NCI-H2029 (cell line): ENCODE data around the gene ORM1.
A peak's percentile ranks its signal among the peaks of the same experiment; 100 is the strongest.

Source experiments
- DNase-seq: peaks from one replicate; lab custom pipeline; 2025; lab: John Stamatoyannopoulos, UW

Gene ORM1

DNA sequence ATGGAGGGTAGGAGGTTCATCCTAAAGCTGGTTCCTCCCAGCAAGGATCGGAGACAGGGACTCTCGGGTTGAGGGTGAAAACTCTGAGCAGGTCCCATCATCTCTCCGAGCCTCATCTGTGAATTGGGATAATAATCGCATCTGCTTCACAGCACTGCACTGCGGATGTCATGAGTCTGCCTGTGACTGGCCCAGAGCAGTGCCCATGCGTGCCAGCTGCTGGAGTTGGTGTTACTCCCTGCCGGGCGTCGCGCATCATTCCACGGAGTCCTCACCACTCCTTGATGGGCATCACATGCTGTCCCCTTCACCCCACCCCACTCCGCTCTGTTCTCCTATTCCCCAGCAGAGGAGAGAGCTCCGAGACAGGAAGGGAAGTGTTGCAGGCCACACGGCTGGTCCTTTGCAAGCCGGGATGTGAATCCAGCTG is 35.1 kb upstream of the ORM1 start:
- DNase-seq = no peak

DNA sequence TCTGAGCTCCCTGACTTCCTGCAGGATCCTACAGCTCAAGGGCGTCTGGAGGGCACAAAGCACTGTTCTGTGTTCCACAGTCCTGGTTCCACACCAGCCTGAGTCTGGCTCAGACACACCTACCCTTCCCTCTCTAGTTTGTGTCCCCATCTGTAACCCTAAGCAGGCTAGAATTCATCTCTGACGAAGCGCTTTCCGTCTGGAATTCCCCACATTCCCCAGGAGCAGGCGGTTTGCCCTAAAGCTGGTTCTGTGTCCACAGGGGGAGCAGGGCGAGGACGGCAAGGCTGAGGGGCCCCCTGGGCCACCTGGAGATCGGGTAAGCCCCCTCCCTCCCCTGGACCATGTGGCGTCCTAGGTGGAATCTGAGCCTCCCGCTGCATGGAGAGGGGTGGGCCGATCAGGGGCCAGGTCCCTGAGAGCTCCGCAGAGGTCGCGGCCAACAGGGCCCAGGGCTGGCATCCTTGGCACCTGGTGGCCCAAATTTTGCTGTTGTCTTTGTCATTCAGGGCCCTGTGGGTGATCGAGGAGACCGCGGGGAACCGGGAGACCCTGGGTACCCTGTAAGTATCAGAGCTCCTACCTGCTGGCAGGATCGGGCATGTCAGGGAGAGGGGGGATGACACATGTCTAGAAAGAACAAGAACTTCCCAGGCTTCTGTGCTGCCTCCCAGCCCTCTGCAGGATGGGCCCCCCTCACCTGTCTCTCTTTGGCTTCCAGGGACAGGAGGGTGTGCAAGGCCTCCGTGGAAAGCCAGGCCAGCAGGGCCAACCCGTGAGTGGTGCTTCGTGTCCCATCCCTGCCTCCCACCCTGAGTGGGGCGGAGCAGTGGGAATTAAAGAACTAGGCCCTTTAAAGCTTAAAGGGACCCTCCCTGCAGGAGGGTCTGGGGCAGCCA is 34.5 kb upstream of the ORM1 start:
- DNase-seq = no peak

DNA sequence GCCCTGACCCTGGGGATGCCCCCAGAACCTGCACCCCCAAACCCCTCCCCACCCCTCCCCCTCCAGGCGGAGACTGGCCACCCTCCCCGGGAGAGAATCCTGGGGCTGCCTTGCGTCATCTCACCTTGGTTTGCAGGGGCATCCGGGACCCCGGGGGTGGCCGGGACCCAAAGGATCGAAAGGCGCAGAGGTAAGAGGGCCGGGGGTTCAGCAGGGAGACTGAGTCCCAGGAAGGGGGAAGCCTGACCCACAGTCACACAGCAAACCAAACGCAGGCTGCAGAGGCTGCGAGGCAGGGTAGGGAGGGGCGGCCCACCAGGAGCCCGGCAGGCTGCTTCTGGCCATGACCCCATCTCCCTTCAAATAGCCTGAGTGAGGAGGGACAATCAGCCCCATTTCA is 33.8 kb upstream of the ORM1 start:
- no peak for DNase-seq

DNA sequence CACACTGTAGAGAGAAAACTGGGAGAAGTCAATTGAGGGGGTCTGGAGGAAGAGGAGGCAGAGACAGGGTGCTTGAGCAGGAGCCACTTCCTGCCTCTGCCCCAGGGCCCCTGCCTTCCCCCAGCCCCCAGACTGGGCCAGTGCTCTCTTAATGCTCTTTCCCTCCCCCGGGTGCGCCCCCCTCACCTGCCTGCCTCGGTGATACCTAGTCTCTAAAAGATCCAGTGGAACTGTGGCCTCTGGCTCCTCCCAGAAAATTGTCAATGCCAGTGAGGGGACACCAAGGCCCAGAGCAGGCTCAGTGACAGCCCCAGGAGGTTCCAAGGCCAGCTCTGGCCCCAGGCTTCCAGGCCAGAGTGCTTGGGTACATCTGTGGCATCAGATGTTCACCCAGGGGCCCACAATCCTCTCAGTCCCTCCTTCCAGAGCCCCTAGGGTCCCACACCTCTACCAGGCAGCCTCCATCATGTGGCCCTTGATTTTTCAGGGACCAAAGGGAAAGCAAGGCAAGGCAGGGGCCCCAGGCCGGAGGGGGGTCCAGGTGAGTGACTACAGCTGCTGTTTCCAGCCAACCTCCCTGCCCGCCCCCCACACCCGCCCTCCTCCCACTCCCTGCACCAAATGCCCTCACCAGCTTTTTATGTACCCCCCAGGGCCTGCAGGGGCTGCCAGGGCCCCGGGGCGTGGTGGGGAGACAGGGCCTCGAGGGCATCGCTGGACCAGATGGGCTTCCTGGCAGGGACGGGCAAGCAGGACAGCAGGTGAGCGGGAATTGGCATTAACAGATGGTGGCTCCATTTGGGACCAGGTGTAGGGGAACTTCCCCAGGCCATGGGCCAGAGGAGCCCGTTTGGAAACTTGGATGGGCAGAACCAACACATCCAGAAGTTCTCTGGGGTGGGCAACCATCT is 33.1 kb upstream of the ORM1 start:
- no peak for DNase-seq

DNA sequence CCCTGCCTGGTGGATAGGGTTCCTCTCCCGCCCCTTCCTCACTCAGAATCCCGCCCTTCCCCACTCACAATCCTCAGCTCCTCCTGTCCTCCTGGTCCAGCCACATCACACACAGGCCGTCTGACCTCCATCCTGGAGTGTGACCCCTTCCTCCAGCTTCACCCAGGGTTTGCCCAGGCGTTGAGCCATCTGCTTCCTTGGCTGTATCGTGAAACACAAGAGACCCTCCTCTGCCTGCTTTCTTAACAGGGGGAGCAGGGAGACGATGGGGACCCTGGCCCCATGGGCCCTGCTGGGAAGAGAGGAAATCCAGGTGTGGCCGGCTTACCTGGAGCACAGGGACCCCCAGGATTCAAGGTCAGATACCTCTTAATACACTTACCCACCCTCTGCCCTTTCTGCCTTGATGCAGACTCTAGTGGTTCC is 32.3 kb upstream of the ORM1 start:
- DNase-seq = no peak

DNA sequence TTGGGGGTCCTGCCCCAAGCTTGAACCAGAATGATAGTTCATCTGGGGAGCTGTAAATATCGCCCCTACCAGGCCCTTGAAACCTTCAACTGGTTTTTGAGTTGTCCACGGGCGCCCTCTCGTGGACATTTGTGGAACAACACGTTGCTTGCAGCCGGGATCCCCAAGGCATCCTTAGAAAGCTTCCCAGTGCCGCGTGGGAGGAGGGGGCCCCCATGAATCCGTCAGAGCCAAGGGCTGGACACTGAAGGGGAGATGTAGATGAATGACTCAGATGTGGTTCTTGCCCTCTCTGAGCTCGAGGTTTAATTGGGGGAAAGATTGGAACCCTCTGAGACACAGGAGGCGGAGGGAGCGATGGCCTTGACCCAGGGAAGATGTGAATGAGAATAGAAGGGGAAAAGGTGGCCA is 31.8 kb upstream of the ORM1 start:
- peak; percentile 38 for DNase-seq

DNA sequence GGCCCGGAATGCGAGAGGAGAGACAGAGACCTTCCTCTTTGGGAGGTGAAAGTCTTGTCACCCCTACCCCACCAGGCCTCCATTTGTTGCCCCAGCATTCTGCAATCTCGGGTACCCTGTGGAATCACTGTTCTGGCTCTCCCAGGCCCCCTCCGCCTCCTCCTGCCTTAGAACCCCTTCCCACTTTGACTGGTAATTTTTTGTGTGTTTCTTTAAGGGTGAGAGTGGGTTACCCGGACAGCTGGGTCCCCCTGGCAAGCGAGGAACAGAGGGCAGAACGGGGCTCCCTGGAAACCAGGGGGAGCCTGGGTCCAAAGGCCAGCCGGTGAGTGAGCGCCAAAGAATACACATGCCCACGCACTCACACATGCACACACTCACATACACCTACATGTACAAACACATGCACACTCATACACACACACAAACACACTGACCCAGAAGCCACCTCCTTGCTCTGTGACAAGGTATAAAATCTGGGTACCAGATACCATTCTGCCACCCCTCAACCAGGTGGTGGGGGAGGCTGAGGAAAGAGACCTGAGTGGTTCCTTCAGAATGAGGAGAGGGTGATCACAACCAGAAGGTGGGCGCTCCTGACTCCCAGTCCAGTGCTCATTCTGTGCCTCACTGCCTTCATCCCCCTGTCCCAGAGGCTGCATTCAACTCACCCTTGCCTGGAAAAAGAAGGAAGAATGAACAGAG is 30.9 kb upstream of the ORM1 start:
- no peak for DNase-seq

DNA sequence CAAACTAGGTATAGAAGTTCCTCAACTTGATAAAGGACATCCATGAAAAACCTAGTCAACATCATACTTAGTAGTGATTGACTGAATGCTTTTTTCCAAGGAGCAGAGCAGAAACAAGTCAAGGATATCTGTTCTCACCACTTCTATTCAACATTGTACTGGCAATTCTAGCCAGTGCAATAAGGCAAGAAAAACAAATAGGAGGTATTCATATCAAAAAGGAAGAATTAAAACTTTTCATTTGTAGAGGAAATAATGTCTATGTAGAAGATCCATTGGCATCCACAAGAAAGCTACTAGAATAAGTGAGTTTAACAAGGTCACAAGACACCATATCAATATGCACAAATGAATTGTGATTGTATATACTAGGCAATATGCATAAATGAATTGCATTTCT is 28.2 kb upstream of the ORM1 start:
- DNase-seq = no peak

DNA sequence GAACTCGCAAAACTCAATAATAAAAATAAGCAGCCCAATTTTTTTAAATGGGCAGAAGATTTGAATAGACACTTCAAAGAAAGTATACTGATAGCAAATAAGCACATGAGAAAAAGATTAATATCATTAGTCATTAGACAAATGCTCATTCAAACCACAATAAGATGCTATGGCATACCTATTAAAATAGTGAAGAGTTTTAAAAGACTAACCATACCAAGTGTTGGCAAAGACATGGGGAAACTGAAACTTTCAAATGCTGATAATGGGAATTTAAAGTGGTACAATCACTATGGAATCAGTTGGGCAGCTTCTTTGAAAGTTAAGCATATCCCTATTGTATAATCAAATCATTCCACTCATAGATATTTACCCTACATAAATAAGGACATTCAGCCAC is 26.6 kb upstream of the ORM1 start:
- no peak for DNase-seq

DNA sequence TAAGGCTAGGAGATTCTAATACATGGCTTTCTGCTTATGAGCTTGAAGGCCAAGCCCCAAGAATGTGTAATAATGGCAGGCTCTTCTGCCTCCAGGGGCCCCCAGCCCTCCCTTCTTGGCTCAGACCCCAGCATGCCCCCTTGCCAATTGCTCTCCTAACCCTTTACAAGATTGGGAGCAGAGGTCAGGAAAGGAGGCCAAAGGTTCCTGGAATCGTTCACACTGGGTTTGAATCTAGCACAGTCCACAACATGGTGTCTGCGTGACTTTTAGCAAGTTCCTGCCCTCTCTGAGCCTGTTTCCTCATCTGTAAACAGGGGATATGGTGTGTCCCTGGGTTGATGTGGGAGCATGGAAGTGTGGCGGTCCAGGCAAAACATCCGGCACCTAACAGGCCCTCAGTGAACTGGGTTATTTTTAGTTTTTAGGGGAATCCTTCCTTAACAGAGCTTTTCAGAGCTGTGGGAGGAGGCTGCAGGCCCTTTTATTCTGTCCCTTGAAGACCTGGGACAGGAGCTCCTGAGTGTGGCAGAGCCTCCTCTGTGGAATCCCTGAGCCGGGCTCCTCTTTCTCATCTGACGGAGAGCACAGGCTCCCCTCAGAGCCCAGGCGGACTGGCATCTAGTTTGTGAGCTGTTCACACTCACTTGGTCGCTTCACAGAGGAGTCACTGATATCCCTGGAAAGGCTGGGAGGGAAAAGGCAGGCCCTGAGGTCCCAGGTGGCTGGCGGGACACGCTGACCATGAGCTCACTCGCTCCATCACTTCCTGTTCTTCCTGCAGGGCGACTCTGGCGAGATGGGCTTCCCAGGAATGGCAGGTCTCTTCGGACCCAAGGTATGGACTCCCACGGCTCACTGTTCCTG is 23.4 kb upstream of the ORM1 start:
- no peak for DNase-seq

DNA sequence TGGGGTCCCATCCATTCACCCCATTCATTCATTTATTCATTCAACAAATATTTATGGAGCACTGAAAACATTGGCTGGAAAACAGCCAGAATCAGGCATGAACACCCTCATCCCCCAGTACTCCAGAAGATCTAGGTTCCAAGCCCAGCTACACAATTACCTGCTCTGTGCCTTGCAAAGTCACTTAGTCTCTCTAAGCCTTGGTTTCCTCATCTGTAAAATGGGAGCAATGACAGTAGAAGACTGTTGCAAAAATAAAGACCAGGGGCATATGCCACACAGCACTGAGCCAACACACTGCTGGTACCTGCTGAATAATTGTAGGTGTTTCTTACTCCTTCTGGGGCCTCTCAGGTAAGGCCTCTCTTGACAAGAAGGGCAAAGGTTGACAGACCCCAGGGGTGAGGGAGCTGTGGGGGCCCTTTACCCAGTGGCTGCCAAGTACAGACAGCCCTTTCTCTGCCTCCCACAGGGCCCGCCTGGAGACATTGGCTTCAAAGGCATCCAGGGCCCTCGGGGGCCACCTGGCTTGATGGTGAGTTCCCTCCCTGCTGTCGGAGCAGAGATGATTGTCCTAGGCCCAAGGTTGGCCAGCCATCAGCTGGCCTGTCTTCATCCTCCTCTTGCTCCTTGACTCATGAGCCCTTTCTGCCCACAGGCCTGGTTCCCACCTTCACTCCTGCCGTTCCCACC is 22.6 kb upstream of the ORM1 start:
- DNase-seq = no peak

DNA sequence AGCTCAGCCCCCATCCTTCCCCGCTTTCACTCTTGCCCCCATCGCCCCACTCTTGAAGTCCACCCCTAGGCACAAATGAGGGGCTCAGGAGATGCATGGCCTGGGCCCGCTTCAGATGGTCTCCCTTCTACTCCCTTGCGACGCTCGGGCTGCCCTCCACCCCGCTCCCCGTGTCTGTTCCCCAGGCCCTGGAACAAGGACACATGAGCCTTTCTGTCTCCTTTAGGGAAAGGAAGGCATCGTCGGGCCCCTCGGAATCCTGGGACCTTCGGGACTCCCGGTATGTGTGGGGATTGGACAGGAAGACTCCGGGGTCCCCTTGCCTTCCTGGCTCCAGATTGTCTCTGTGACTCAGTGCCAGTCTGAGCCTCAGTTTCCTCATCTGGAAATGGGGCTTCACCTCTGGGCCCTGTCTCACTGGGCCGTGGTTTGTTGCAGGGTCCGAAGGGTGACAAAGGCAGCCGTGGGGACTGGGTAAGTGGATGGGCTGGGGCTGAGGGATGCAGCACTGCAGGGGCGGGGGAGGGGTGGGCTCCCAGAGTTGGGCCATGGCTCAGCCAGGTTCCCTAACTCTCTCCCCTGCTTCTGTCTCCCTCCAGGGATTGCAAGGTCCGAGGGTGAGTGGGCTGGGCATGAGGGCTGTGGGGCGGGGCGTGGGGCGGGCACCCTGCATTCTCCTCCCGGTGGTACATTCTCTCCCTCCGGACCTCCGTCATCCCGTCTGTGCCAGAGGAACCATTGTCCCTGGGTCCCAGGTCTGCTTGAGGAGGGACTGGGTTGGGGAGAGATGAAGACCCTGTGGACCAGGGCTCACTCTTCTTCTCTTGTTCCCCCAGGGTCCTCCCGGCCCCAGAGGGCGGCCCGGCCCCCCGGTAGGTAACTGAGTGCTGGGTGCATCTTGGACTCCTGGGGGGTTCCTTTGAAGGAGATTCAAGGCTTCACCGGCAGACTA is 21.8 kb upstream of the ORM1 start:
- no peak for DNase-seq

DNA sequence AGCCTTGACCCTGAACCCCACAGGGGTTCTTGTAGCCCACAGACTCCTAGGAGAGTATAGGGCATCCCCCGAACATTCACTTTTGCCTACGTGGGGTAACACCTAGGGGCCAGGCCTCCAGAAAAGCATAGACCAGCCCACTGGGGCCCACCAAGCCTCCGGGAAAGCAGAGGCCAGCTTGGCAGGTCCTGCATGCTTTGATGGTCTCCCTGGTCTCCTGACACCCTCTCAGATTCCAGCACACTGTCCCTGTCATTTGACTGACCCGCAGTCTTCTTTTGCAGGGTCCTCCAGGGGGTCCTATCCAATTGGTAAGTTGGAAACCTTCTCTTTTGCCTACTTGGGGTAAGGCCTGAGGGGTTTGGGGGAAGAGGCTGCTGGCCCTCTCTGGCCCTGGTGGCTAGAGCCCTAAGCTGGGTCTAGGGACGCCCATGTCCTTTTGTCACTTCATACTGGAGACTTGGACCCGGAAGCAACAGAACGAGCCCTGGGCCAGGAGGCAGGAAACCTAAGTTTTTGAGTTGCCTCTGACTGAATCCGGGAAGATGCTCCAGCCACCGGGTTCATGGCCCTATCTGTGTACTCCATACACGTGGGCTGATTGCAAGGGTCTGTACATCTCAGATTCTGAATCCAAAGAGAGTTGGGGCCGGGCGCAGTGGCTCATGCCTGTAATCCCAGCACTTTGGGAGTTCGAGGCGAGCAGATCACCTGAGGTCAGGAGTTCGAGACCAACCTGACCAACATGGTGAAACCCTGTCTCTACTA is 20.9 kb upstream of the ORM1 start:
- no peak for DNase-seq

DNA sequence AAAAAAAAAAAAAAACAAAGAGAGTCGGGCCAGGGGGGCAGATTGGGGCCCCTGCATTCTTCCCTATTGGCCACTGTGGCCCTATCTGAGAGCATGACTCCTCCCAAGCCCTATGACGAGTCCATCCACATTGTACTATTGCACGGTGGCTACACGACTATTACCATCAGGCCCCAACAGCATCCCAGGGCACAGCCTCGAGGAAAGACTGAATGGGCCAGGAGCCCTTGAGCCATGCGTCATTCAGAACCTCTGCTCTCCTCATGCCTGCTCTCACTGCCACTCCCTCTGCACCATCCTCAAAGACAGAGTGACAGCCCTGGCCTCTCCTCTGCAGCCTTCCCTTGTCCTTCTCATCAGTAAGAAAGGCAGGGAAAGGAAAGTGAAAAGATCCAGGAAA is 20.2 kb upstream of the ORM1 start:
- DNase-seq = no peak

DNA sequence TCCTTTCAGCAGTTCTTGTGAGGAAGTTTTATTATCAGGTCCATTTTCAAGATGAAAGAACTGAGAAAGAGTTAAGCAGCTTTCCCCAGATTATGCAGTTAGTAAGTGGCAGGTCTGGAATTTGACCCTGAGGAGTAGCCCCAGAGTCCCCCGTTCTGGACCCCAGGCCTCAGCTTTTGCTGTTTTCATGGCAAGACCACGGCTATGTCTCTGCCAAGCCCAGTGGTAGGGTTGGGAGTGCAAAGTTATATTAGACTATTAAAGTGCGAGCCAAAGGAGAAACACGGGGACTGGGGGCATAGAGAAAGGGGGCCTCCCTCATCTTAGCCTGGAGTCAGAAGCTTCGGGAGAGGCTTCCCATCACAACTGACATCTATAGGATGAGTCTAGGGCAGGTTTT is 19.3 kb upstream of the ORM1 start:
- DNase-seq = no peak

DNA sequence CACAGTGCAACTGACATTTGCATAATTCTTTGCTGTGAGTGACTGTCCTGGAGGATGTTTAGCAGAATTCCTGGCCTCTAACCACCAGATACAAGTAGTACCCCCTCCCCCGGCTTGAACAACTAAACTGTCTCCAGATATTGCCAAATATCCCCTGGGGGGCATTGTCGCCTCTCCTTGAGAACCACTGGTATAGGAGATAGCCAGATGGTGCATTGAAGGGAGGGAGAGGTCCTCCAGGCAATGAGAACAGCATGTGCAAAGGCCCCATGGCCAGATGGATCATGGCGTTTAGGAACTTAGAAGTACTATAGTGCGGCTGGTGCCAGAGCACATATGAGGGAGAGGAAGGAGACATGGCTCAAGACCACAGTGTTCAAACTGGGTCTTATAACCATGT is 18.9 kb upstream of the ORM1 start:
- no peak for DNase-seq

DNA sequence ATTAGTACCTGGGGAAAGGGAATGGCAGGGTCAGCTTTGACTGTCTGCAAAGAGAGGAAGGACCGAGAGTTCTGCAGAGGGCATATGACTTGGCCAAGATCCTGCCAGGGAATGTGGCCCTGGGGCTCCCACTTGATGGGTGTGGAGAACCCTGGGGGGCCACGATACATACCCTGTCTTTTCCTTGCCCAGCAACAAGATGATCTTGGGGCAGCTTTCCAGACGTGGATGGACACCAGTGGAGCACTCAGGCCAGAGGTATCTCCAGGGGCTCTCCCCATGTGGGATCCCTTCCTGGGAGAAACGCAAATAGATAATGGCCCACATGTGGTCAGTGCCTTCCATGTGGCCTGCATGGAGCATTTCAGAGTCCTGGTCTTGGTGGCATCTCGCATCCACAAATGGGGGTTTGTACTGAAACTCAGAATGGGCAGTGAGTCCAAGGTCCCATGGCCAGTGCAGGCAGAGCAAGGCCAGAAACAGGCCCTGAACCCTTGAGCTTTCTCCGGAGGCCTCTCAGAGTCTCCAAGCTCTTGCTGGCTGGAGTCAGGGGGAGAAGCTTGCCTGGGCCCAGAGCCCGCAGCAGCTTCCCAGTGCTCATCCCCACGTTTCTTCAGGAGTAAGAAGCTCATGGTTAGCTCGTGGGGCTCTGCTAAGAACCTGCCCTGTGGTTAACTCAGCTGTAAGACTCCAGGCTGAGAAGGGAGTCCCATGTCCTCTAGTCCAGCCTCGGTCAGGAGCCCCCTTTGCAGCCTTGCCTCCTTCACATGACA is 18.3 kb upstream of the ORM1 start:
- DNase-seq = no peak

DNA sequence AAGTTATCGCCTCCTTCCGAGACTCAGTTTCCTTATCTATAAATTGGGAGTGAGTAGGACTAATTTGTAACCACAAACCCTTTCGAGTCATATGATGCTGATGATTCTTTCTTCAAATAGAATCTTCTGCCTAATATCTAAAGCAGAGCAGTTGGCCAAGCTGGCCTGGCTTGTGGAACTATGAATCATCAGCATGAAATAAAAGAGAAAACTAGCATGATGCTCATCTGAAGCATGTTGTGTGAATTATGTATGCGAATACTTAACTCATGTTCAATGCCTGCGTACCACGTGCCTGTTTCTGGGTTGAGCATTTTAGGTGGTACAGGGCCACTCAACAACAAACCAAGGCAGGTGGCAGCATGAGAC is 15.0 kb upstream of the ORM1 start:
- DNase-seq = no peak
